ENCODE results near the gene STATH. TPM values are rescaled to one million over a fixed set of nuclear protein-coding genes. Genes with fewer than 3 reads are reported as not detected.

The STATH gene
- total and polyA plus RNA-seq, 2 experiments from 2014 or later: not detected

DNA sequence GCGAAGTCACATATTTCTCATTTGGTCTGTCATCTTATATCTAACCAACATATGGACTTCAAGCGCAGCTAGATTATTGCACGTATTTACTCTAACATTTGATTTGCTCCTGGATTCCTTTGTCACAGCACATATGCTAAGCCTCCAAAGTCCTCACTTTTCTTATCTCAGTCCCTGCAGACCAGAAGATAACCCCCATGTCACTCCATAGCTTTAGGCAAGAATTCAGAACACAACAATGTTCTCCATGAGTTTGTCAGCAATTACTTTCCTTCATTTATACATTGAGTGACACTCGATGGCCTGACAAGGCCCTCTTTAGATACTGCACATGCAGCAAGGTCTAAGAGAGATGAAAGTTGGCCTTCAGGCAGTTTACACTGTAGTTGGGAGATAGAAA lies 4.8 kb upstream of the STATH start:
- Histone ChIP-seq H3K79me2 (replicated peaks; ENCODE audit: insufficient read depth) (no peaks in the 10 kb centered on the region), H2AFZ (no peak overlapping the region), H3K4me1 (ENCODE audit: insufficient read depth) (no peaks in the 10 kb centered on the region), H3K9me2 (ENCODE audit: insufficient read depth) (no peaks in the 10 kb centered on the region), H3F3A (replicated peaks; ENCODE audit: low read depth) (no peaks in the 10 kb centered on the region), H3K27ac (ENCODE audit: low read depth) (no peak overlapping the region), H3K4me2 (no peak overlapping the region), H4K20me1 (replicated peaks; ENCODE audit: insufficient read depth) (no peaks in the 10 kb centered on the region), H3K36me3 (ENCODE audit: insufficient read depth) (no peaks in the 10 kb centered on the region), H3K4me3 (no peak overlapping the region), H3K27me3 (ENCODE audit: insufficient read depth) (no peaks in the 10 kb centered on the region)
- ATAC-seq (no peak), DNase-seq (ENCODE audit: low spot score) (no peak)
- Mint-ChIP-seq H3K27ac (no peak overlapping the region), H3K4me1 (no peaks in the 10 kb centered on the region), H3K9me3 (no peaks in the 10 kb centered on the region), H3K27me3 (ENCODE audit: insufficient read depth, low read depth, poor library complexity) (no peaks in the 10 kb centered on the region), H3K36me3 (ENCODE audit: low read depth) (no peaks in the 10 kb centered on the region), H3K4me3 (no peak overlapping the region)
- TF ChIP-seq JUNB (IDR thresholded peaks at IDR 0.05; ENCODE audit: unreplicated experiment): no peak
- TF ChIP-seq, protein P1, sequence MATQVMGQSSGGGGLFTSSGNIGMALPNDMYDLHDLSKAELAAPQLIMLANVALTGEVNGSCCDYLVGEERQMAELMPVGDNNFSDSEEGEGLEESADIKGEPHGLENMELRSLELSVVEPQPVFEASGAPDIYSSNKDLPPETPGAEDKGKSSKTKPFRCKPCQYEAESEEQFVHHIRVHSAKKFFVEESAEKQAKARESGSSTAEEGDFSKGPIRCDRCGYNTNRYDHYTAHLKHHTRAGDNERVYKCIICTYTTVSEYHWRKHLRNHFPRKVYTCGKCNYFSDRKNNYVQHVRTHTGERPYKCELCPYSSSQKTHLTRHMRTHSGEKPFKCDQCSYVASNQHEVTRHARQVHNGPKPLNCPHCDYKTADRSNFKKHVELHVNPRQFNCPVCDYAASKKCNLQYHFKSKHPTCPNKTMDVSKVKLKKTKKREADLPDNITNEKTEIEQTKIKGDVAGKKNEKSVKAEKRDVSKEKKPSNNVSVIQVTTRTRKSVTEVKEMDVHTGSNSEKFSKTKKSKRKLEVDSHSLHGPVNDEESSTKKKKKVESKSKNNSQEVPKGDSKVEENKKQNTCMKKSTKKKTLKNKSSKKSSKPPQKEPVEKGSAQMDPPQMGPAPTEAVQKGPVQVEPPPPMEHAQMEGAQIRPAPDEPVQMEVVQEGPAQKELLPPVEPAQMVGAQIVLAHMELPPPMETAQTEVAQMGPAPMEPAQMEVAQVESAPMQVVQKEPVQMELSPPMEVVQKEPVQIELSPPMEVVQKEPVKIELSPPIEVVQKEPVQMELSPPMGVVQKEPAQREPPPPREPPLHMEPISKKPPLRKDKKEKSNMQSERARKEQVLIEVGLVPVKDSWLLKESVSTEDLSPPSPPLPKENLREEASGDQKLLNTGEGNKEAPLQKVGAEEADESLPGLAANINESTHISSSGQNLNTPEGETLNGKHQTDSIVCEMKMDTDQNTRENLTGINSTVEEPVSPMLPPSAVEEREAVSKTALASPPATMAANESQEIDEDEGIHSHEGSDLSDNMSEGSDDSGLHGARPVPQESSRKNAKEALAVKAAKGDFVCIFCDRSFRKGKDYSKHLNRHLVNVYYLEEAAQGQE (IDR thresholded peaks at IDR 0.05; ENCODE audit: unreplicated experiment): no peak
- TF ChIP-seq, protein P2, sequence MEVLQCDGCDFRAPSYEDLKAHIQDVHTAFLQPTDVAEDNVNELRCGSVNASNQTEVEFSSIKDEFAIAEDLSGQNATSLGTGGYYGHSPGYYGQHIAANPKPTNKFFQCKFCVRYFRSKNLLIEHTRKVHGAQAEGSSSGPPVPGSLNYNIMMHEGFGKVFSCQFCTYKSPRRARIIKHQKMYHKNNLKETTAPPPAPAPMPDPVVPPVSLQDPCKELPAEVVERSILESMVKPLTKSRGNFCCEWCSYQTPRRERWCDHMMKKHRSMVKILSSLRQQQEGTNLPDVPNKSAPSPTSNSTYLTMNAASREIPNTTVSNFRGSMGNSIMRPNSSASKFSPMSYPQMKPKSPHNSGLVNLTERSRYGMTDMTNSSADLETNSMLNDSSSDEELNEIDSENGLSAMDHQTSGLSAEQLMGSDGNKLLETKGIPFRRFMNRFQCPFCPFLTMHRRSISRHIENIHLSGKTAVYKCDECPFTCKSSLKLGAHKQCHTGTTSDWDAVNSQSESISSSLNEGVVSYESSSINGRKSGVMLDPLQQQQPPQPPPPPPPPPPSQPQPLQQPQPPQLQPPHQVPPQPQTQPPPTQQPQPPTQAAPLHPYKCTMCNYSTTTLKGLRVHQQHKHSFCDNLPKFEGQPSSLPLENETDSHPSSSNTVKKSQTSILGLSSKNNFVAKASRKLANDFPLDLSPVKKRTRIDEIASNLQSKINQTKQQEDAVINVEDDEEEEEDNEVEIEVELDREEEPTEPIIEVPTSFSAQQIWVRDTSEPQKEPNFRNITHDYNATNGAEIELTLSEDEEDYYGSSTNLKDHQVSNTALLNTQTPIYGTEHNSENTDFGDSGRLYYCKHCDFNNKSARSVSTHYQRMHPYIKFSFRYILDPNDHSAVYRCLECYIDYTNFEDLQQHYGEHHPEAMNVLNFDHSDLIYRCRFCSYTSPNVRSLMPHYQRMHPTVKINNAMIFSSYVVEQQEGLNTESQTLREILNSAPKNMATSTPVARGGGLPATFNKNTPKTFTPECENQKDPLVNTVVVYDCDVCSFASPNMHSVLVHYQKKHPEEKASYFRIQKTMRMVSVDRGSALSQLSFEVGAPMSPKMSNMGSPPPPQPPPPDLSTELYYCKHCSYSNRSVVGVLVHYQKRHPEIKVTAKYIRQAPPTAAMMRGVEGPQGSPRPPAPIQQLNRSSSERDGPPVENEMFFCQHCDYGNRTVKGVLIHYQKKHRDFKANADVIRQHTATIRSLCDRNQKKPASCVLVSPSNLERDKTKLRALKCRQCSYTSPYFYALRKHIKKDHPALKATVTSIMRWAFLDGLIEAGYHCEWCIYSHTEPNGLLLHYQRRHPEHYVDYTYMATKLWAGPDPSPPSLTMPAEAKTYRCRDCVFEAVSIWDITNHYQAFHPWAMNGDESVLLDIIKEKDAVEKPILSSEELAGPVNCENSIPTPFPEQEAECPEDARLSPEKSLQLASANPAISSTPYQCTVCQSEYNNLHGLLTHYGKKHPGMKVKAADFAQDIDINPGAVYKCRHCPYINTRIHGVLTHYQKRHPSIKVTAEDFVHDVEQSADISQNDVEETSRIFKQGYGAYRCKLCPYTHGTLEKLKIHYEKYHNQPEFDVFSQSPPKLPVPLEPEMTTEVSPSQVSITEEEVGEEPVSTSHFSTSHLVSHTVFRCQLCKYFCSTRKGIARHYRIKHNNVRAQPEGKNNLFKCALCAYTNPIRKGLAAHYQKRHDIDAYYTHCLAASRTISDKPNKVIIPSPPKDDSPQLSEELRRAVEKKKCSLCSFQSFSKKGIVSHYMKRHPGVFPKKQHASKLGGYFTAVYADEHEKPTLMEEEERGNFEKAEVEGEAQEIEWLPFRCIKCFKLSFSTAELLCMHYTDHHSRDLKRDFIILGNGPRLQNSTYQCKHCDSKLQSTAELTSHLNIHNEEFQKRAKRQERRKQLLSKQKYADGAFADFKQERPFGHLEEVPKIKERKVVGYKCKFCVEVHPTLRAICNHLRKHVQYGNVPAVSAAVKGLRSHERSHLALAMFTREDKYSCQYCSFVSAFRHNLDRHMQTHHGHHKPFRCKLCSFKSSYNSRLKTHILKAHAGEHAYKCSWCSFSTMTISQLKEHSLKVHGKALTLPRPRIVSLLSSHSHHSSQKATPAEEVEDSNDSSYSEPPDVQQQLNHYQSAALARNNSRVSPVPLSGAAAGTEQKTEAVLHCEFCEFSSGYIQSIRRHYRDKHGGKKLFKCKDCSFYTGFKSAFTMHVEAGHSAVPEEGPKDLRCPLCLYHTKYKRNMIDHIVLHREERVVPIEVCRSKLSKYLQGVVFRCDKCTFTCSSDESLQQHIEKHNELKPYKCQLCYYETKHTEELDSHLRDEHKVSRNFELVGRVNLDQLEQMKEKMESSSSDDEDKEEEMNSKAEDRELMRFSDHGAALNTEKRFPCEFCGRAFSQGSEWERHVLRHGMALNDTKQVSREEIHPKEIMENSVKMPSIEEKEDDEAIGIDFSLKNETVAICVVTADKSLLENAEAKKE (CRISPR knock-in tag; IDR thresholded peaks at IDR 0.05): no peak
- no peak for TF ChIP-seq POLR2AphosphoS5 (IDR thresholded peaks at IDR 0.05; ENCODE audit: low read depth)
- TF ChIP-seq EZH2phosphoT487 (IDR thresholded peaks at IDR 0.05; ENCODE audit: unreplicated experiment): no peak
- TF ChIP-seq ZNF114 (CRISPR knock-in tag; IDR thresholded peaks at IDR 0.05): no peak
- no peak for TF ChIP-seq CREB1 (CRISPR knock-in tag; IDR thresholded peaks at IDR 0.05; ENCODE audit: low read depth)
- TF ChIP-seq, protein P3, sequence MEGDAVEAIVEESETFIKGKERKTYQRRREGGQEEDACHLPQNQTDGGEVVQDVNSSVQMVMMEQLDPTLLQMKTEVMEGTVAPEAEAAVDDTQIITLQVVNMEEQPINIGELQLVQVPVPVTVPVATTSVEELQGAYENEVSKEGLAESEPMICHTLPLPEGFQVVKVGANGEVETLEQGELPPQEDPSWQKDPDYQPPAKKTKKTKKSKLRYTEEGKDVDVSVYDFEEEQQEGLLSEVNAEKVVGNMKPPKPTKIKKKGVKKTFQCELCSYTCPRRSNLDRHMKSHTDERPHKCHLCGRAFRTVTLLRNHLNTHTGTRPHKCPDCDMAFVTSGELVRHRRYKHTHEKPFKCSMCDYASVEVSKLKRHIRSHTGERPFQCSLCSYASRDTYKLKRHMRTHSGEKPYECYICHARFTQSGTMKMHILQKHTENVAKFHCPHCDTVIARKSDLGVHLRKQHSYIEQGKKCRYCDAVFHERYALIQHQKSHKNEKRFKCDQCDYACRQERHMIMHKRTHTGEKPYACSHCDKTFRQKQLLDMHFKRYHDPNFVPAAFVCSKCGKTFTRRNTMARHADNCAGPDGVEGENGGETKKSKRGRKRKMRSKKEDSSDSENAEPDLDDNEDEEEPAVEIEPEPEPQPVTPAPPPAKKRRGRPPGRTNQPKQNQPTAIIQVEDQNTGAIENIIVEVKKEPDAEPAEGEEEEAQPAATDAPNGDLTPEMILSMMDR (conservative IDR thresholded peaks at IDR 0.05; ENCODE audit: low read depth in 2 of 2): no peak
- no peak for TF ChIP-seq NANOG (IDR thresholded peaks at IDR 0.05; ENCODE audit: borderline replicate concordance)
- no peak for TF ChIP-seq EZH2 (IDR thresholded peaks at IDR 0.05; ENCODE audit: low read depth, unreplicated experiment)
- TF ChIP-seq ZNF331 (CRISPR knock-in tag; IDR thresholded peaks at IDR 0.05; ENCODE audit: low read depth): no peak
- TF ChIP-seq, protein P4, sequence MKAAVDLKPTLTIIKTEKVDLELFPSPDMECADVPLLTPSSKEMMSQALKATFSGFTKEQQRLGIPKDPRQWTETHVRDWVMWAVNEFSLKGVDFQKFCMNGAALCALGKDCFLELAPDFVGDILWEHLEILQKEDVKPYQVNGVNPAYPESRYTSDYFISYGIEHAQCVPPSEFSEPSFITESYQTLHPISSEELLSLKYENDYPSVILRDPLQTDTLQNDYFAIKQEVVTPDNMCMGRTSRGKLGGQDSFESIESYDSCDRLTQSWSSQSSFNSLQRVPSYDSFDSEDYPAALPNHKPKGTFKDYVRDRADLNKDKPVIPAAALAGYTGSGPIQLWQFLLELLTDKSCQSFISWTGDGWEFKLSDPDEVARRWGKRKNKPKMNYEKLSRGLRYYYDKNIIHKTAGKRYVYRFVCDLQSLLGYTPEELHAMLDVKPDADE (IDR thresholded peaks at IDR 0.05): no peak
- TF ChIP-seq STAT1 (IDR thresholded peaks at IDR 0.05; ENCODE audit: unreplicated experiment): no peak

All from GM23338 (cell line).